HG02884 (cell line): ENCODE data around the gene RAB5B.
A peak's percentile ranks its signal among the peaks of the same experiment; 100 is the strongest.
"Not testable (repeated sequence)": the region's sequence is repeated elsewhere in the genome, so short reads cannot be mapped to it uniquely, and the experiment has no call there.

Experiments
- ATAC-seq: cut with Tn5 transposase; IDR thresholded peaks from one replicate; pipeline ENCODE4 v1.9.1; 2021; ENCODE audit warnings: mild to moderate bottlenecking, moderate library complexity; ENCODE audit not compliant: unreplicated experiment

RAB5B gene

DNA sequence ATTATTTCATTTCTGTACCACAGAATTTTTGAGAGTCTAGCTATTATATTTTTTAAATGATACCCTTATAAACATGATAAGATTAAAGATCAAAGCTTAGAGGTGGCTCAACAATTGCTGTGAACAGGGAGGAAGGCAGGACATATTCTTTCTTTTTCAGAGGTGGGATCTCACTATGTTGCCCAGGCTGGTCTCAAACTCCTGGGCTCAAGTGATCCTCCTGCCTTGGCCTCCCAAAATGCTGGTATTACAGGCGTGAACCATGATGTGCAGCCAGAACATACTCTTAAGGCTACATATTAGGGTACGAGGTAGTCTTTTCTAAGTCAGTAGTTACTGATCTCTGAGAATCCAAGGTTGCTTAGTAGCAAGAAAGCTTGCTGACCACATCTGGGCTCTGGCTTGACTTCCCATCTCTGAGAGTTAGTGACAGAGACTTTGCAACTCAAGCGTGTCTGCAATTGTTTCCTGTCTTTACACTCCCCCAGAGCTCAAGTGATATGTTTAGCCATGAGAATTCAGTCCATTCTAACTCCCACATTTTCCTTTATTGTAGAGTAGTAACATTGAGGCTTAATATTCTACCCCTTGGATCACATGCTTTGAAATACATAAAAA is 8.6 kb downstream of the RAB5B start:
- ATAC-seq = peak; percentile 76

DNA sequence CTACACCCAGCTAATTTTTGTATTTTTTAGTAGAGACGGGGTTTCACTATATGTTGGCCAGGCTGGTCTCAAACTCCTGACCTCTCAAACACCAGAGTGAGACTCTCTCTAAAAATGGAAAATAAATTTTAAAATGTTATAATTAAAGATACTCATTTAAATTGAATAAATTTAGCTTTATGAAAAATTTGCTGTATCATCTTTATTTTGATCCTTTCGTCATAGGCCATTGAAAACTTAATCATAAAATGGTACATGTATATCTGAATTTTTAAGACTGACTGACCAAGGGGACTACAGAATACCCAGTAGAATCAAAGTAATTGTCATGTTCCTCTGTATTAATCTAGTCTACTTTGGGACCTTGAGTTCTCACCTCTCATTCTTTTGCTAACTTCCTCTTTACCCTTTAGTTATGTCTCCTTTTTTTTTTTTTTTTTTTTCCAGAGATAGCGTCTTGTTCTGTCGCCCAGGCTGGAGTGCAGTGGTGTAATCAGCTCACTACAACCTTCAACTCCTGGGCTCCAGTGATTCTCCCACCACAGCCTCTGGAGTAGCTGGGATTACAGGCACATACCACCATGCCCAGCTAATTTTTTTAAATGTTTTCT is 9.5 kb downstream of the RAB5B start:
- no peak for ATAC-seq

DNA sequence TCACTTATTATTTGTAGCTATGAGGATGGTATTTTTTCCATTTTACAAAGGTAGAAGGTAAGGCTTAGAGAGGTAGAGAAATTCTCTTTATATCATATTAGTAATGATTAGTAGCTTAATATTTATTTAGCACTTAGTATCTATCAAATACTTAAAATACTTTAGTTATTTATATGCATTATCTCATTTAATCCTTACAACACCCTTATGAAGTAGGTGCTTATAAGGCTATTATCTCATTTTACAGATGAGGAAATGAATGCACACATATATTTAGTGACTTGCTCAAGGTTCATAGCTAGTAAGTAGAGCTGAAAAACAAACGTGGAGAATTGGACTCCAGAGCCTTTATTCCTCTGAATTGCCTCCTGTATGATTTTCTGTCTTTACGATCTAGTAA is 11.0 kb downstream of the RAB5B start:
- no peak for ATAC-seq

DNA sequence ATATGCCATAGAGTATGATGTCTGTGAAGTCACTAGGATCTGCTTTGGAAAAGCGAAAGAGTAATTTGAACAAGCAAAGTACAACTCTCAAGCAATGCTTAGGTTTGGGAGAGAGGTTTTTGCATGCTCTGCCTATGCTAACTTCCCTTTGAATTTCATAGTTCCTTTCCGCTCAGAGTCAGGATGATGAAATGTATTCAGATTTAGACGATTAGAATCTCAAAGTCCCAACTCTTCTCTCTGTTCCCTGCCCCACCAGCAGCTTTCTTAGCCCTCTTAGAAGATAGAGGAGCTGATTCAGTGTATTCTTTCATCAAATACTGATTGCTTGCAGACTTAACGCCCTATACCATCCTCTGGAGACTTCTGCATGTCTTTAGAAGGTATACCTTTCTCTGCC is 11.5 kb downstream of the RAB5B start:
- no peak for ATAC-seq

DNA sequence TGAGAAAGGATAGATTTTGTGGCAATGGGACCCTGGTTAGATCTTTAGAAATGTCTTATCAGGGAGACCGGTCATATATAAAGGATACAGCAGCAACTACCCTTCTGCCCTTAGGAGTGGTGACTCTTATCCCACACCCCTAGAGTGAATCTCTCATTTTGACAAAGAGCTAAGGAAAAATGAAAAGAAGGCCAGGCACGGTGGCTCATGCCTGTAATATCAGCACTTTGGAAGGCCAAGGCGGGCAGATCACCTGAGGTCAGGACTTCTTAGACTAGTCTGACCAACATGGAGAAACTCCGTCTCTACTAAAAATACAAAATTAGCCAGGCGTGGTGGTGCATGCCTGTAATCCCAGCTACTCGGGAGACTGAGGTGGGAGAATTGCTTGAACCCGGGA is 12.1 kb downstream of the RAB5B start:
- not testable (repeated sequence) for ATAC-seq

DNA sequence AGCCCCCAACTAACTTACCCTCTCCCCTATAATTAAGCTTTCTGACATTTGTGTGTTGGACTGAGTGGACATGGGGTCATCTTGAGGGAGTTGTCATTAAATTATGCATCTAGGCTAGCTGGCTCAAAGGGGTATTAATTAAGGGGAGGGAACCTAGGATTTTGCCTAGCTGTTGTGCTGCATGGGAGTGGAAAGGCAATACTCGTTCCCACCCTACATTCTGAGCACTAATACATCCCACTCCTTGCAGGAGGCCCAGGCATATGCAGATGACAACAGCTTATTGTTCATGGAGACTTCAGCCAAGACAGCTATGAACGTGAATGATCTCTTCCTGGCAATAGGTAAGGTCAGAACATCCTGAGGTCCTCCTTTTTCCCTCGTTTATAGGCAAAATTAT is 17.2 kb downstream of the RAB5B start:
- ATAC-seq = no peak

DNA sequence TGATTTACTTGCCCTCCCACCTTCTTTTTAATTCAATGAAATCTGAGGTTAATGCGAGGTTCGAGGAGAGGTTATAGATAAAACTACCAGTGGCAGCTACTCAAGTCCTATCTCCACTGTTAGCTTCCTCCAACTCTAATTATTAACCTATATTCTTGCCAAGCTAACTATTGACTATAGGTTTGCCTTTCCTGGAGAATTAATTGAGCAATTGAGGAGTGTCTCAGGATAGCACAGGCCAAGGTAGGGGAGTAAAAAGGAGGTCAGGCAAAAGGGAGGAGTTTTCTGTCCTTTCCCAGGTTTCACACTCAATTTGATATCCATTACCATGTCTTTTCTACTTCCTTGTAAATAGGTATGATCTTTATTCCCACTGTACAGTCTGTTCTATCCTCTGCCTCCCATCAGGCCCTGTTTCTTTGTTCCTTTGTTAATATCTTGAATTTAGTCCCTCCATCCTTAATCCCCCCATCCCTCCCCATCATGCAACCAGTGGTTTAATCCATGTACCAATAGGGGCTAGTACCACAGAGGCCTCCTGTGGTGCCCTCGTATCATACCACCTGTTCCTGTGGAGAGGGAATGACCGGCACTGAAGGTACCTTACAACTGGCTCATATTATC is 19.5 kb downstream of the RAB5B start:
- no peak for ATAC-seq

DNA sequence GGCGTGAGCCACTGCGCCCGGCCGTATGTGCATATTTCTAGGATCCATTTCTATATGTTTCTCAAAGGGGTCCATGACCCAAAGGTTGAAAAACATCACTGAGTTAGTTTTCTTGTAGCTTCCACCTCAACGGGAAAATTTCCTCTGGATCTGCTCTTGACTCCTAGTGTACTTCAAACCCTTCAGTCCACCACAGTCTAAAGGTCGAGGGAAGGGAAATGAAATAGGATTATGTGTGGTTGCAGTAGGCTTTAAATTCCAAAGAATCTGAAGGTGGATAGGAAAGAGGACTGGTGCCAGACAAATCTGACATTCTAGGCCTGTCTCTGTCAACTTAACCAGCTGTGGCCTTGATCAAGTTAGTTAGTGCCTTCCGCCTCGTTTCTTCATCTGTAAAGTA is 21.5 kb downstream of the RAB5B start:
- no peak for ATAC-seq

DNA sequence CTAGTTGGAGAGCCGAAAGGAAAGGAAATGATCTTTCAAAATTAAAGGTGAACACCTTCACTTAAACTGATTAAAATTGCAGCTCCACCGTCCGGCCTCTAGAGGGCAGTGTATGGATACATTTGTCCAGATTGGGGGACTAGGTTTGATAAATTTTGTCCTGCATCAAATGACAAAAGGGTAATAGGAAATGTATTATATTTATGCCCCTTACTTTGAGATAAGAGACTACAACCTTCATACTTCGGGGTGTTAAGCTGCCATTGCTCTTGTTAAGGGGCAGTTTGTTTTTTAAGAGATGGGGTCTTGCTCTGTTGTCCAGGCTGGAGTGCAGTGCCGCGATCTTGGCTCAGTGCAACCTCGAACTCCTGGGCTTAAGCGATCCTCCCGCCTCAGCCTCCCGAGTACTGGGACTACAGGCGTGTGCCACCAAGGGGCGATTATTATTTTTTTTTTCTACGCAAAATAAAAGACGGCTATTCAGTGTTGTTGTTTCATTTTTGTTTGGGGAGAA is 22.4 kb downstream of the RAB5B start:
- ATAC-seq = no peak

DNA sequence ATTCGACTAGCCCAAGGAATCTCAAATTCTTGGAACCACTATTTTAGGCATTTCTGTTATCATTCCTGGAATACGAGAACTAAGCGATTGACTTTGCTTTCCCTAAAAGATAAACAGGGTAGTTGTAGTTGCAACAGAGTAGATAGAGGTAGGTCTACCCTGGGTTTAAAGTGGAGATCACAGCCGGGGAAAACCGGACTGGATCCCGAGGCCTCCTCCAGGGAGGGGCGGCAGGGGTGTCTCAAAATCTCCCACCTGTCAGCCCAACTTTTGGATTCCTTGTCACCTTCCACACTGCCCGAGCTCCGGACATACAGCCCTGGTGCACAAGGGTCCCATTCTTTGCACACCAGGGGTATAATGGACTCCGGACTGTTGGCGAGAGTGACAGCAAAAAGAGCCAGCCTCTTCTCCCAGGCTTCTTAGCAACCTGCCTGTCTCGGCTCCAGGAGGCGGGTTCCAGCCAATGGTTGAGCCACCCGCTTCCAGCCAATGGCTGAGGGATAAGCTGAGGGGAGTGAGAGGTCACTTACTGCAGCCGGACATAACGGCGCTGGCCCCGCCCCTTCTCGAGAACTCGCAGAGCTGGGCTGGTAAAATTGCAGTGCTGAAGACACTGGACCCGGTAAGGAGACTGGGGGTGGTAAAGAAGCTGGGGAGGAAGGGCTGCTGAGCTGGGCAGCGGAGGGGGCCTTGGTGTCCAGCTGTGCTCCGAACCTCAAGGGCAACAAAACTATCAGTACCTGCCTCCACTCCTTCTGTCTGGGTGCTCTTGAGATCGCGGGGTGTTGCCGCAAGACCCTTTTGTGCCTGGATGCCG is 23.0 kb downstream of the RAB5B start, which contains the start of gene SUOX:
Gene SUOX (plus strand): TSS at position 562 of the 820 bp plus-strand sequence. CDS start 4,946 bp downstream, outside the sequence.
- ATAC-seq = peak; percentile 99

DNA sequence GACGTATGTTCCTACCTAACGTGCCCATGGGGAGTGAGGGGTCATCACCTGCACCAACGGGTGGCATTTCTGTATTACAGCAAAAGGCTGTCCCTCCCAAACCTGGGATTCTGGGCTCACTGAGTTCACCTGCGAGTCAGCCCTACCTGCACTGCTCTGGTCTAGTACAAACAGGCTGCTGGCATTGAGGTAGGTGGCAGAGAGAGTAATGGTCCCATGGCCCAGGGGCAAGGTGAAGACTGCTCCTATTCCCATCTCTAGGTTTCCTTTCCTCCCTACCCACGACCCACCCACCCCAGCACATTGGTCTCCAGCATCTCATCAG is 23.6 kb downstream of the RAB5B start:
- no peak for ATAC-seq

DNA sequence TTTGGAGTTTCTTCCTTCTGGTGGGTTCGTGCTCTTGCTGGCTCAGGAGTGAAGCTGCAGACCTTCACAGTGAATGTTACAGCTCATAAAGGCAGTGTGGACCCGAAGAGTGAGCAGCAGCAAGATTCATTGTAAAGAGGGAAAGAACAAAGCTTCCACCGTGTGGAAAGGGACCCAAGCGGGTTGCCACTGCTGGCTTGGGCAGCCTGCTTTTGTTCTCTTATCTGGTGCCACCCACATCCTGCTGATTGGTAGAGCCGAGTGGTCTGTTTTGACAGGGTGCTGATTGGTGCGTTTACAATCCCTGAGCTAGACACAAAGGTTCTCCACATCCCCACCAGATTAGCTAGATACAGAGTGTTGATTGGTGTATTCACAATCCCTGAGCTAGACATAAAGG is 25.6 kb downstream of the RAB5B start:
- not testable (repeated sequence) for ATAC-seq

DNA sequence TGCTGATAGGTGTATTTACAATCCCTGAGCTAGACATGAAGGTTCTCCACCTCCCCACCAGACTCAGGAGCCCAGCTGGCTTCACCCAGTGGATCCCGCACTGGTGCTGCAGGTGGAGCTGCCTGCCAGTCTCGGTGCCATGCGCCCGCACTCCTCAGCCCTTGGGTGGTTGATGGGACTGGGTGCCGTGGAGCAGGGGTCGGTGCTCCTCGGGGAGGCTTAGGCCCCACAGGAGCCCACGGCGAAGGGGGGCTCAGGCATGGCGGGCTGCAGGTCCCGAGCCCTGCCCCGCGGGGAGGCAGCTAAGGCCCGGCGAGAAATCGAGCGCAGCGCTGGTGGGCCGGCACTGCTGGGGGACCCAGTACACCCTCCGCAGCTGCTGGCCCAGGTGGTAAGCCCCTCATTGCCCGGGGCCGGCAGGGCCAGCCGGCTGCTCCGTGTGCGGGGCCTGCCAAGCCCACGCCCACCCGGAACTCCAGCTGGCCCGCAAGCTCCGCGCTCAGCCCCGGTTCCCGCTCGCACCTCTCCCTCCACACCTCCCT is 26.2 kb downstream of the RAB5B start:
- not testable (repeated sequence) for ATAC-seq

DNA sequence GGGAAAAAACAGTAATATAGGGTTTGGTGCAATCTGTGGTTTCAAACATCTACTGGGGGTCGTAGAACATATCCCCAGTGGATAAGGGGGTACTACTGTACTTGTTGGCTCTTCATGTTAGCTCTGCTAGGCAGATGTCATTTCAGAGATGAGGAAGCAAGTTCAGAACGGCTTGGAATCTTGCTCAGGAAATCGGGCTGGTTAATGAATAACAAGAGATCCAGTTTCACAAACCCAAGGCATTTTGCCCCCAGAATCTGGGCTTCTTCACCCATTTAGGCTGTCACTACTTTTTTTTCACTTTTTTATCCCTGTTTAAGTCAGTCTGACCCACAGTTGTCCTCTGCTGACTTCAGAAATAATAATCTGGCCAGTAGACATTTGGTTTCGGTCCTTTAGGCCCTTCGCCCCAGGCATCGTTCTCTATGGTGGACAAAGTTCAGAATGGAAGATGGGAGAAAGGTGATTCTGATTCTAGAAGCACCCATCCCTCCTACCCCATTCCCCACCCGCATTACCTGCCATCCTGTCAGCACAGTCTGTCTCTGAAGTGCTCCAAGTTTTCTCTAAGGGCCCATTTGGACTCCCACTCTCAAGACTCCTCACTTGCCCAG is 27.7 kb downstream of the RAB5B start:
- no peak for ATAC-seq

DNA sequence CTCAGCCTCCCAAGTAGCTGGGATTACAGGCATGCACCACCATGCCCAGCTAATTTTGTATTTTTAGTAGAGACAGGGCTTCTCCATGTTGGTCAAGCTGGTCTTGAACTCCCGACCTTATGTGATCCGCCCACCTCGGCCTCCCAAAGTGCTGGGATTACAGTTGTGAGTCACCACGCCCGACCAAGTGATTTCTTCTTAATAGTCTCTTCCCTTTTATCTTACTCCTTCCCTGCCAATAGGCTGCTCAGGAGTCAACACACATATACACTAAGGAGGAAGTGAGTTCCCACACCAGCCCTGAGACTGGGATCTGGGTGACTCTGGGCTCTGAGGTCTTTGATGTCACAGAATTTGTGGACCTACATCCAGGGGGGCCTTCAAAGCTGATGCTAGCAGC is 29.5 kb downstream of the RAB5B start:
- not testable (repeated sequence) for ATAC-seq

DNA sequence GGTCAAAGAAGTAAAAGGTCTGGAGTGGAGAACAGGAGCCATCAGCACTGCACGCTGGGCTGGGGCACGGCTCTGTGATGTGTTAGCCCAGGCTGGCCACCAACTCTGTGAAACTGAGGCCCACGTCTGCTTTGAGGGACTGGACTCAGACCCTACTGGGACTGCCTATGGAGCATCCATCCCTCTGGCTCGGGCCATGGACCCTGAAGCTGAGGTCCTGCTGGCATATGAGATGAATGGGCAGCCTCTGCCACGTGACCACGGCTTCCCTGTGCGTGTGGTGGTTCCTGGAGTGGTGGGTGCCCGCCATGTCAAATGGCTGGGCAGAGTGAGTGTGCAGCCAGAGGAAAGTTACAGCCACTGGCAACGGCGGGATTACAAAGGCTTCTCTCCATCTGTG is 30.3 kb downstream of the RAB5B start:
- no peak for ATAC-seq

DNA sequence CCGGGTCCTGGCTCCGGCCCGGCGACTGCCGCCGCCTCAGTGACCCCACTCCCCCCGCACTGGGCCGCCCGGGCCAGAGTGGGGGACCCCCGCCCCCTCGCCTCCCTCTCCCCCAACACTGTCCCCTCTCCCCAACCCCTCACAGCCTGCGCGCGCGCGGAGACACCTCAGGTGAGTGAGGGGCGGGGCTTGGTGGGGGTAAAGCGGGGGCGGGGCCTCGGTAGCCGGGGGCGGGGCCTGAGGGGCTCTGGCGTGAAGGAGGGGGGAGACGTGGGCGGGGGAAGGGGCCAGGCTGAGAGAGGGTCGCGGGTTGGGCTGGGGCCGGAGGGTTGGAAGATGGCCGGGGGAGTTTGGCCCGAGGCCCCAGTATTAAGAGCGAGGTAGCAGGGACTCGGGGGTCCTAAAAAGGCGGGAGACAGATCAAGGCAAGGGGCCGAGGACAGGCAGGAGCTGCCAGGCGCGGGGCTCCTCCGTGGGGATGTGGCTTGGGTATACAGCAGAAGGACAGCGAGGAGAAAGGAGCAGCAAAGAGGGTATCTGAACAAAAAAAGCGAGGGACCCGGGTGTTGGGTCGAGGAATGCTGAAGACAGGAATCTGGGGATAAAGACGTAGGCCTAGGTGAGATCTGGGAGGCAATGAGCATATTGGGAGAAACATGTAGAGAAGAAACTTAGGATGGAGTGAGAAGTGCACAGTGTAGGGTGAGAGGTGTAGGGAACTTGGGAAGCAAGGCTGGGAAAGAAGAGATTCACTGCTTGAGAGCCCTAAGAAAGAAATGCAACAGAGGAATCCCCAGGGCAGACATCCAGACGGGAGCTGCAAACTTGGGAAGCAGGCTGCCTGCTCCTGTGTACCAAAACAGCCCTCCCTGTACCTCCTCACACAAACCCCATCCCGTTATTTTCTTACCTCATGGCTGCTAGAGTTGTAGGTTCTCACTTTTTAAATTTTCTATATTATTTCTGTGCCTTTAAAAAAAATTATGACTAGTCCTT is 34.0 kb downstream of the RAB5B start:
- no peak for ATAC-seq

DNA sequence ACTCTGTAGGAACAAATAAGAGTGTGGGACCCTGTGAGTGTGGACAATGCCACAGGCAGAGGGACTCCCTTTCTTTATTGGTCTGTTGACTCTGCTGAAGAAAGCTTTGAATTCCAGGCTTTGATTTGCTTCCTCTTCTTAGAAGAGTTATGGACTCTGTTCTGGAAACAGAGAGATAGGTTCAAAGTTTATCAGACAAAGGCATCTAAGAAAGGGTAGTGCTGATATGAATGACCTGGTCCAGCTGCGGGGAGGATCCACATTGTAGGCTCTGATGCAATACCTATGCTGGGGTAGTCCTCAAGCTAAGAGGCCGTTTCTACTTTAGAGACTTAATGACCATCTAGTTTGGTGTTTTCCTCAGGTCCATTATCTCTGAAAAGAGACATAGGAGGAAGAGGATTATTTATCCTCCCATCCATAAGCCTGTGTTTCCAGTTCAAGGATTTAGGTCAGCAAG is 36.3 kb downstream of the RAB5B start:
- ATAC-seq = no peak

DNA sequence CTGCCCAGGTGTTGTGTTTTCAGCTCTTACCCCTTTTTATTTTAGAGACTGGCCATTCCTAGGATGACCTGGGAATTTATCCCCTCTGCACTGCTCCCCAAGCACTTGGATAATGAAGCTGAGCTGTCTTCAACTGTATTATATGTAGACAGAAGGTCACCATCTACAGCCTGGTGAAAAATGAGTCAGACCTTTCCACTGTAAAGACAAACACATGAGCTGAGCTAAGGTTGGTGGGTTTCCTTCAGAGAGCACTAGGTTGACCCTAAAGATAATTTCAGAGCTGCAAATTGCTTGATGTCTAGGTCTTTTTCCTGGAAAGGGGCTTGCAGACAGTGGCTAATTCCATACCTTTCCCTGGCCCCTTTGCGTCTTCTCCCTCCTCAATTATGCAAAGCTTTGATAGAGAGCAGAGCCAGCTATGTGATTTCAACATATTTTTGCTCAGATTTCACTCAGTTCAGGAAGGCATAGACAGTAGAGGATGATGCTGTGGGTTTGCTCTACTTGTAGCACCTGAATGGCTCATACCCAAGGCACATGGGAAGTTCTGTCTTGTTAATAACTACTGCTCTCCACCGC is 37.7 kb downstream of the RAB5B start:
- no peak for ATAC-seq
